ENCODE measurements around the gene PSG4.
"Not testable (repeated sequence)": the region's sequence is repeated elsewhere in the genome, so short reads cannot be mapped to it uniquely, and the experiment has no call there.

GRCh38 chr19:43205471-43206105 lies at the start of gene PSG4:
- TF ChIP-seq CTCF, POLR2A, EP300, POLR2AphosphoS5 (IDR thresholded peaks at IDR 0.05): not testable (repeated sequence)
